Vagina (tissue), 2 donors: Measurements from ENCODE around the gene GLT6D1.

Experiments used
- CTCF ChIP-seq, 3 experiments: fragments of 450-650 bp in 2 of 3; fragments of 200-600 bp in 1 of 3; sonication (generic) in 1 of 3; IDR thresholded peaks; one replicate each; pipeline ENCODE4 v1.5.1; 2017 to 2019; ENCODE audit warnings: antibody characterized with exemption in 3 of 3, mild to moderate bottlenecking in 2 of 3, moderate library complexity in 2 of 3
- POLR2A ChIP-seq, 2 donors: fragments of 450-650 bp; IDR thresholded peaks; one replicate each; pipeline ENCODE4 v1.6.1; 2017; ENCODE audit warnings: antibody characterized with exemption in 2 of 2, mild to moderate bottlenecking in 2 of 2, moderate library complexity in 2 of 2

- no peak for TF ChIP-seq POLR2A (IDR thresholded peaks at IDR 0.05)
- no peak for TF ChIP-seq CTCF (IDR thresholded peaks at IDR 0.05)
Observed at GRCh38 chr9:135579356-135579755, 60.0 kb downstream of the GLT6D1 start.
